ENCODE measurements around the gene ATXN1. TPM values are rescaled to one million over a fixed set of nuclear protein-coding genes. Genes with fewer than 3 reads are reported as not detected.

Gene ATXN1
- total RNA-seq, 1 experiment from 2014 or later = 5.6 TPM

- Histone ChIP-seq H3K4ac (ENCODE audit: low read depth, low read length) (no peak overlapping the region), H2BK5ac (ENCODE audit: insufficient read length, low read length) (no peak overlapping the region), H3K14ac (ENCODE audit: insufficient read depth, low read length) (no peak overlapping the region), H2AK5ac (ENCODE audit: insufficient read length, low read length) (no peak overlapping the region), H3K27ac (ENCODE audit: insufficient read length, low read depth, low read length) (no peak overlapping the region), H4K8ac (replicated peaks; ENCODE audit: insufficient read length, low read depth, low read length) (no peak overlapping the region), H3K23ac (ENCODE audit: insufficient read length, low read depth, low read length) (no peak overlapping the region), H2BK12ac (ENCODE audit: insufficient read length, low read depth, low read length) (no peak overlapping the region), H2BK120ac (ENCODE audit: low read depth, low read length, poor library complexity, severe bottlenecking) (no peak overlapping the region), H3K4me1 (ENCODE audit: insufficient read depth, low read length) (peaks cover 2% of the 10 kb centered on the region; the same call in 1 of the 2 replicates), H2BK15ac (ENCODE audit: low read depth, low read length) (no peak overlapping the region), H3K23me2 (ENCODE audit: insufficient read length, low read depth, low read length, poor library complexity, severe bottlenecking) (no peaks in the 10 kb centered on the region), H4K91ac (ENCODE audit: insufficient read length, low read depth, low read length) (no peak overlapping the region), H3K79me2 (ENCODE audit: insufficient read depth, low read length) (no peaks in the 10 kb centered on the region), H3T11ph (ENCODE audit: low read length) (no peak overlapping the region), H3K18ac (ENCODE audit: insufficient read length, low read depth, low read length) (no peak overlapping the region), H3K56ac (ENCODE audit: insufficient read length, low read depth, low read length) (no peak overlapping the region), H4K20me1 (ENCODE audit: control insufficient read depth, insufficient read depth, insufficient read length) (no peaks in the 10 kb centered on the region), H3K27me3 (ENCODE audit: insufficient read depth, low read length) (no peaks in the 10 kb centered on the region), H4K5ac (ENCODE audit: insufficient read length, low read depth, low read length) (no peak overlapping the region), H3K9me3 (ENCODE audit: control insufficient read depth, low read depth, low read length) (no peaks in the 10 kb centered on the region), H3K4me2 (ENCODE audit: insufficient read depth, insufficient read length, low read length) (no peak overlapping the region), H3K9ac (ENCODE audit: extremely low read depth, insufficient read length, low read length) (no peak overlapping the region), H2AFZ (ENCODE audit: low read length) (no peak overlapping the region), H3K79me1 (ENCODE audit: insufficient read depth, low read depth, low read length, poor library complexity, severe bottlenecking) (no peaks in the 10 kb centered on the region), H2BK20ac (ENCODE audit: low read depth, low read length, poor library complexity, severe bottlenecking) (no peak overlapping the region)
- Mint-ChIP-seq H3K27me3 (ENCODE audit: low read depth) (peaks cover 2% of the 10 kb centered on the region; the same call in 1 of the 2 replicates), H3K27ac (no peak overlapping the region), H3K4me1 (peaks cover 21 to 25% of the 10 kb centered on the region in 2 experiments), H3K4me3 (no peak overlapping the region), H3K9me3 (no peaks in the 10 kb centered on the region), H3K36me3 (ENCODE audit: insufficient read depth in 1 of 3, low read depth in 3 of 3) (no peaks in the 10 kb centered on the region)
- WGBS (ENCODE audit: extremely low coverage, insufficient read length, low lambda C conversion rate) = no CpG with 5 or more reads among the region's 2 CpGs
- no peak for DNase-seq
- TF ChIP-seq CTCF (conservative IDR thresholded peaks at IDR 0.05) = no peak
These were observed 6.7 kb upstream of the ATXN1 start for GRCh38 chr6:16767765-16768476.
